K562 (cell line): ENCODE data around the gene CHIC2. TPM values are rescaled to one million over a fixed set of nuclear protein-coding genes. Genes with fewer than 3 reads are reported as not detected.

Experiments used
- ATAC-seq: fragments of 200-7000 bp; cut with Tn5 transposase; 3 replicates; pipeline ENCODE4 v1.9.1; 2020; ENCODE audit warnings: moderate library complexity
- BruUV-seq: library from RNA; stranded (reverse); fragments of 400-500 nt; replicated peaks from 2 replicates; lab custom pipeline; 2021; lab: Mats Ljungman, UMichigan
- CTCF ChIA-PET: fragments of 300-600 bp; formaldehyde crosslinking; extraction: SDS; loops from one replicate; lab custom pipeline; 2021; ENCODE audit warnings: low intra/inter-chr PET ratio; lab: Yijun Ruan, JAX
- POLR2A ChIA-PET: fragments of 300-600, 350-650 bp; sonication (Branson Sonifier 250); formaldehyde crosslinking; extraction: SDS; loops from one replicate; lab custom pipeline; 2021; ENCODE audit warnings: antibody characterized with exemption, inconsistent platforms; lab: Yijun Ruan, JAX
- DNase-seq, 4 experiments: peaks; one replicate each; pipeline versions ENCODE4 v3.0.0 to v3.0.0-alpha.2; 2011 to 2018; ENCODE audit warnings: low spot score in 3 of 4, mixed read lengths in 3 of 4; ENCODE audit errors: extremely low read depth in 1 of 4
- FAIRE-seq: peaks from 2 replicates; lab custom pipeline; 2011; peaks lifted over from hg19 to GRCh38; lab: Jason Lieb, UNC
- H2AFZ ChIP-seq: 2 replicates; pipeline ENCODE4 v1.6.0; 2011; ENCODE audit warnings: low read depth, low read length, control low read depth, inconsistent platforms
- H3K27ac ChIP-seq: fragments of 200-600 bp; 3 replicates; pipeline ENCODE4 v1.8.0; 2011; ENCODE audit warnings: low read depth, mild to moderate bottlenecking, control low read depth, inconsistent platforms, low read length, moderate library complexity, mixed read lengths; ENCODE audit errors: extremely low read depth
- H3K27me3 ChIP-seq, 2 experiments: fragments of 300-600 bp in 1 of 2; 2 replicates in 1 of 2; 3 replicates in 1 of 2; pipeline versions ENCODE4 v1.6.0 to v1.8.0; 2011; ENCODE audit warnings: inconsistent platforms in 2 of 2, low read length in 2 of 2, mild to moderate bottlenecking in 1 of 2, mixed read lengths in 1 of 2, moderate library complexity in 1 of 2; ENCODE audit not compliant: control insufficient read depth in 2 of 2, insufficient read depth in 2 of 2
- H3K36me3 ChIP-seq: fragments of 300-600 bp; 3 replicates; pipeline ENCODE4 v1.8.0; 2011; ENCODE audit warnings: mild to moderate bottlenecking, low read length, inconsistent platforms; ENCODE audit not compliant: control insufficient read depth, insufficient read depth
- H3K4me1 ChIP-seq, 2 experiments: fragments of 200-600 bp in 1 of 2; replicated peaks in 1 of 2; 2 replicates in 1 of 2; 3 replicates in 1 of 2; pipeline versions ENCODE4 v1.5.1 to v1.8.0; 2011; ENCODE audit warnings: inconsistent platforms in 2 of 2, low read length in 2 of 2, mild to moderate bottlenecking in 1 of 2, mixed read lengths in 1 of 2, moderate library complexity in 1 of 2; ENCODE audit not compliant: control insufficient read depth in 2 of 2, insufficient read depth in 2 of 2
- H3K4me2 ChIP-seq: 2 replicates; pipeline ENCODE4 v1.6.1; 2011; ENCODE audit warnings: low read length, control low read depth, inconsistent platforms, mixed read lengths; ENCODE audit not compliant: insufficient read depth
- H3K4me3 ChIP-seq: fragments of 200-600 bp; sonication (generic), shearing (Covaris generic); 2 replicates; pipeline ENCODE4 v1.5.1; 2016; ENCODE audit warnings: control low read depth, inconsistent platforms
- H3K79me2 ChIP-seq: fragments of 200-600 bp; 3 replicates; pipeline ENCODE4 v1.8.0; 2011; ENCODE audit warnings: low read length, inconsistent platforms; ENCODE audit not compliant: control insufficient read depth, insufficient read depth
- H3K9ac ChIP-seq, 2 experiments: 2 replicates each; pipeline versions ENCODE4 v1.6.0 to v1.6.1; 2011; ENCODE audit warnings: low read depth in 2 of 2, low read length in 2 of 2, control low read depth in 1 of 2, inconsistent platforms in 1 of 2, mild to moderate bottlenecking in 1 of 2, mixed read lengths in 1 of 2; ENCODE audit not compliant: insufficient read depth in 1 of 2
- H3K9me1 ChIP-seq: one replicate; pipeline ENCODE4 v1.6.0; 2011; ENCODE audit warnings: inconsistent platforms, mild to moderate bottlenecking, low read length, moderate library complexity; ENCODE audit not compliant: control insufficient read depth, insufficient read depth
- H3K9me3 ChIP-seq: replicated peaks from 2 replicates; pipeline ENCODE4 v1.5.1; 2011; ENCODE audit warnings: low read depth, low read length, inconsistent platforms; ENCODE audit not compliant: control insufficient read depth, insufficient read depth
- H4K20me1 ChIP-seq: replicated peaks from 2 replicates; pipeline ENCODE4 v1.6.1; 2011; ENCODE audit warnings: low read length, inconsistent platforms, mixed read lengths; ENCODE audit not compliant: control insufficient read depth, insufficient read depth
- ARHGAP35 ChIP-seq: fragments of 450-650 bp; IDR thresholded peaks from 2 replicates; pipeline ENCODE4 v1.6.1; 2018; ENCODE audit not compliant: partially characterized antibody
- KDM4B ChIP-seq, 2 experiments: fragments of 450-650 bp in 1 of 2; sonication (generic) in 1 of 2; IDR thresholded peaks; 2 replicates each; pipeline ENCODE4 v1.6.1; 2016 to 2017; ENCODE audit warnings: borderline replicate concordance in 2 of 2, antibody characterized with exemption in 1 of 2, low read depth in 1 of 2, mild to moderate bottlenecking in 1 of 2
- MAZ ChIP-seq, 2 experiments: fragments of 450-650 bp in 1 of 2; sonication (generic) in 1 of 2; formaldehyde crosslinking; IDR thresholded peaks in 1 of 2; conservative IDR thresholded peaks in 1 of 2; 2 replicates each; pipeline versions ENCODE4 v1.4.0 to v1.5.0; 2020; ENCODE audit warnings: mild to moderate bottlenecking in 1 of 2, missing genetic modification reagents in 1 of 2
- PML ChIP-seq: IDR thresholded peaks from 2 replicates; pipeline ENCODE4 v1.6.1; 2012; ENCODE audit warnings: low read length, inconsistent platforms
- PRMT5 ChIP-seq: sonication (generic); formaldehyde crosslinking; IDR thresholded peaks from 2 replicates; pipeline ENCODE4 v1.5.0; 2020; ENCODE audit warnings: missing genetic modification reagents
- SMAD4 ChIP-seq: fragments of 250-450 bp; sonication (Bioruptor Pico); conservative IDR thresholded peaks from 2 replicates; pipeline ENCODE4 v1.8.0; 2021; ENCODE audit warnings: inconsistent platforms, mild to moderate bottlenecking, moderate library complexity
- TEAD4 ChIP-seq, 2 experiments: sonication (generic) in 1 of 2; formaldehyde crosslinking in 1 of 2; IDR thresholded peaks; 2 replicates each; pipeline versions ENCODE4 v1.6.1 to v1.8.0; 2012 to 2022; ENCODE audit warnings: borderline replicate concordance in 1 of 2, inconsistent platforms in 1 of 2, low read length in 1 of 2, mild to moderate bottlenecking in 1 of 2, missing genetic modification reagents in 1 of 2
- THAP7 ChIP-seq: fragments of 250-450 bp; sonication (Bioruptor Pico); IDR thresholded peaks from 2 replicates; pipeline ENCODE4 v1.5.0; 2021
- ZNF696 ChIP-seq: fragments of 250-450 bp; sonication (Bioruptor Pico); conservative IDR thresholded peaks from 2 replicates; pipeline ENCODE4 v1.4.0; 2020; ENCODE audit warnings: mild to moderate bottlenecking, moderate library complexity
- WGBS: fragments of 100-300 bp; shearing (Covaris generic); methylation state at CpG from one replicate; pipeline ENCODE4 v1.1.6; 2016; ENCODE audit warnings: low coverage, mixed read lengths; ENCODE audit not compliant: insufficient coverage; ENCODE audit errors: missing lambda C conversion rate; 5-methylcytosine and 5-hydroxymethylcytosine counted together
- in situ Hi-C: fragments of 300-500 bp; cut with MboI; formaldehyde crosslinking; loops from 4 replicates; pipeline ENCODE4 v1.15.0; 2018; ENCODE audit warnings: inconsistent platforms, mixed read lengths
- intact Hi-C: fragments of 100-400 bp; cut with micrococcal nuclease; formaldehyde crosslinking; loops from 2 replicates; pipeline ENCODE4 v1.14.2; 2022
- polyA plus RNA-seq, 8 experiments: library from polyadenylated mRNA; depleted of rRNA in 4 of 8; stranded (reverse) in 5 of 8; unstranded in 3 of 8; fragments of >200 nt; fragmentation: Nextera tagmentation in 2 of 8; fragmentation: Illumina TruSeq in 1 of 8; extraction: Ambion mirVana in 2 of 8; extraction: Trizol in 1 of 8; gene quantifications; 2 replicates each; pipeline versions ENCODE4 v1.2.1 to v1.2.3, GENCODE V29; 2011 to 2014; ENCODE audit warnings: inconsistent platforms in 1 of 8, missing spikeins in 1 of 8
- total RNA-seq, 7 experiments: library from RNA; depleted of rRNA in 6 of 7; stranded (reverse); fragments of >200 nt in 6 of 7; fragmentation: Illumina TruSeq in 2 of 7; extraction: Trizol in 2 of 7; gene quantifications; 2 replicates each; pipeline versions ENCODE4 v1.2.1 to v1.2.3, GENCODE V29; 2011 to 2021; ENCODE audit warnings: low replicate concordance in 1 of 7
- TF ChIP-seq, protein P1 (sequence below): fragments of 250-450 bp; sonication (Bioruptor Pico); IDR thresholded peaks from 2 replicates; pipeline ENCODE4 v1.5.0; 2020; ENCODE audit warnings: mild to moderate bottlenecking
- TF ChIP-seq, protein P2 (sequence below): fragments of 250-450 bp; sonication (Bioruptor Pico); IDR thresholded peaks from 2 replicates; pipeline ENCODE4 v1.5.0; 2021
- TF ChIP-seq, protein P3 (sequence below): sonication (generic); formaldehyde crosslinking; IDR thresholded peaks from 2 replicates; pipeline ENCODE4 v1.8.0; 2022; ENCODE audit warnings: missing genetic modification reagents, mild to moderate bottlenecking, moderate library complexity, borderline replicate concordance
- TF ChIP-seq, protein P4 (sequence below): sonication (generic); formaldehyde crosslinking; IDR thresholded peaks from 2 replicates; pipeline ENCODE4 v1.8.1; 2023; ENCODE audit warnings: mild to moderate bottlenecking, missing genetic modification reagents
- TF ChIP-seq, protein P5 (sequence below): fragments of 450-650 bp; conservative IDR thresholded peaks from 2 replicates; pipeline ENCODE4 v1.6.1; 2016; ENCODE audit warnings: missing genetic modification characterization, low read depth, mild to moderate bottlenecking, missing compliant biosample characterization, moderate library complexity

The CHIC2 gene
- total and polyA plus RNA-seq, 9 of the 15 experiments (the other 6 are each of a cell fraction or from before 2014, with no cell fraction given), result 0.89 to 25.1 (median 12.1) TPM

DNA sequence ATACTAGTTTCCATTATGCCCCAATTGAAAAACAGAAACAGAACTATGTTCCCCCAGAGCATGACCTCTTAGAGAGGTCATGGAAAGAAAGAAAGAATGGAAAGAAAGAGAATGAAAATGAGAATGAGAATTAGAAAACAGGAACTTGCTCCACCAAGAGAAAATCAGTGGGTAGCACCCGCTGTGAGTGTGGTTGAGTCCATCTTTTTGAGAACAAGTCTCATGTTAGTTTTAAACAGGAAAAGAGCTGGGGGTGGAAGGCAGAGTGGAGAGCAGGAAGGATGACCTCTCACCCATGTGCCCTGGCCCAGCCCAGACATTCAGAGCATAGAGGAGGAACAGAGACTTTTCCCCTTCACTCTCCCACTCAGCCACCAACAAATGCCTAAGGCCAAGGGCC lies 40.5 kb upstream of the CHIC2 start:
- BruUV-seq, result no TSS peak
- intact Hi-C loops (no loop called here), in situ Hi-C loops (no loop called here)
- H3K36me3 ChIP-seq, result no peaks in the 10 kb centered on the region
- CTCF ChIA-PET, result no interaction called here
- DNase-seq, result no peak
- H3K27ac ChIP-seq, result no peak overlapping the region
- POLR2A ChIA-PET, result no interaction called here
- H3K4me2 ChIP-seq, result no peak overlapping the region
- H3K9ac ChIP-seq, result no peak overlapping the region
- 0% methylated on average over 1 of the region's 1 CpG for WGBS
- H3K4me3 ChIP-seq, result no peak overlapping the region
- ATAC-seq, result no peak
- no peaks in the 10 kb centered on the region for H3K9me3 ChIP-seq
- no peaks in the 10 kb centered on the region for H3K79me2 ChIP-seq
- H4K20me1 ChIP-seq, result no peaks in the 10 kb centered on the region; the same call in 1 of the 2 replicates
- H3K9me1 ChIP-seq, result no peaks in the 10 kb centered on the region
- H3K27me3 ChIP-seq, result peaks cover 56 to 71% of the 10 kb centered on the region in 2 experiments
- peaks cover 0 to 16% of the 10 kb centered on the region in 2 experiments; a peak in 2 of 5 replicates for H3K4me1 ChIP-seq
- no peak for FAIRE-seq
- H2AFZ ChIP-seq, result no peak overlapping the region
- TF ChIP-seq, protein P1, sequence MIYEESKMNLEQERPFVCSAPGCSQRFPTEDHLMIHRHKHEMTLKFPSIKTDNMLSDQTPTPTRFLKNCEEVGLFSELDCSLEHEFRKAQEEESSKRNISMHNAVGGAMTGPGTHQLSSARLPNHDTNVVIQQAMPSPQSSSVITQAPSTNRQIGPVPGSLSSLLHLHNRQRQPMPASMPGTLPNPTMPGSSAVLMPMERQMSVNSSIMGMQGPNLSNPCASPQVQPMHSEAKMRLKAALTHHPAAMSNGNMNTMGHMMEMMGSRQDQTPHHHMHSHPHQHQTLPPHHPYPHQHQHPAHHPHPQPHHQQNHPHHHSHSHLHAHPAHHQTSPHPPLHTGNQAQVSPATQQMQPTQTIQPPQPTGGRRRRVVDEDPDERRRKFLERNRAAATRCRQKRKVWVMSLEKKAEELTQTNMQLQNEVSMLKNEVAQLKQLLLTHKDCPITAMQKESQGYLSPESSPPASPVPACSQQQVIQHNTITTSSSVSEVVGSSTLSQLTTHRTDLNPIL, result no peak
- TF ChIP-seq MAZ (CRISPR knock-in tag; conservative IDR thresholded peaks at IDR 0.05 in 1 of 2, IDR thresholded peaks at IDR 0.05 in 1 of 2) (no peak), TEAD4 (IDR thresholded peaks at IDR 0.05; ENCODE audit: low read length) (no peak), TEAD4 (CRISPR knock-in tag; IDR thresholded peaks at IDR 0.05; ENCODE audit: borderline replicate concordance) (no peak), ARHGAP35 (no peak), SMAD4 (CRISPR knock-in tag) (no peak), PRMT5 (no peak), THAP7 (CRISPR knock-in tag) (no peak), ZNF696 (no peak), PML (no peak), KDM4B (IDR thresholded peaks at IDR 0.05; ENCODE audit: borderline replicate concordance in 2 of 2, low read depth in 1 of 2) (no peak)
- TF ChIP-seq, protein P2, sequence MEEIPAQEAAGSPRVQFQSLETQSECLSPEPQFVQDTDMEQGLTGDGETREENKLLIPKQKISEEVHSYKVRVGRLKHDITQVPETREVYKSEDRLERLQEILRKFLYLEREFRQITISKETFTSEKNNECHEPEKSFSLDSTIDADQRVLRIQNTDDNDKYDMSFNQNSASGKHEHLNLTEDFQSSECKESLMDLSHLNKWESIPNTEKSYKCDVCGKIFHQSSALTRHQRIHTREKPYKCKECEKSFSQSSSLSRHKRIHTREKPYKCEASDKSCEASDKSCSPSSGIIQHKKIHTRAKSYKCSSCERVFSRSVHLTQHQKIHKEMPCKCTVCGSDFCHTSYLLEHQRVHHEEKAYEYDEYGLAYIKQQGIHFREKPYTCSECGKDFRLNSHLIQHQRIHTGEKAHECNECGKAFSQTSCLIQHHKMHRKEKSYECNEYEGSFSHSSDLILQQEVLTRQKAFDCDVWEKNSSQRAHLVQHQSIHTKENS (CRISPR knock-in tag), result no peak
- TF ChIP-seq, protein P3, sequence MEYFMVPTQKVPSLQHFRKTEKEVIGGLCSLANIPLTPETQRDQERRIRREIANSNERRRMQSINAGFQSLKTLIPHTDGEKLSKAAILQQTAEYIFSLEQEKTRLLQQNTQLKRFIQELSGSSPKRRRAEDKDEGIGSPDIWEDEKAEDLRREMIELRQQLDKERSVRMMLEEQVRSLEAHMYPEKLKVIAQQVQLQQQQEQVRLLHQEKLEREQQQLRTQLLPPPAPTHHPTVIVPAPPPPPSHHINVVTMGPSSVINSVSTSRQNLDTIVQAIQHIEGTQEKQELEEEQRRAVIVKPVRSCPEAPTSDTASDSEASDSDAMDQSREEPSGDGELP (CRISPR knock-in tag), result no peak
- TF ChIP-seq, protein P4, sequence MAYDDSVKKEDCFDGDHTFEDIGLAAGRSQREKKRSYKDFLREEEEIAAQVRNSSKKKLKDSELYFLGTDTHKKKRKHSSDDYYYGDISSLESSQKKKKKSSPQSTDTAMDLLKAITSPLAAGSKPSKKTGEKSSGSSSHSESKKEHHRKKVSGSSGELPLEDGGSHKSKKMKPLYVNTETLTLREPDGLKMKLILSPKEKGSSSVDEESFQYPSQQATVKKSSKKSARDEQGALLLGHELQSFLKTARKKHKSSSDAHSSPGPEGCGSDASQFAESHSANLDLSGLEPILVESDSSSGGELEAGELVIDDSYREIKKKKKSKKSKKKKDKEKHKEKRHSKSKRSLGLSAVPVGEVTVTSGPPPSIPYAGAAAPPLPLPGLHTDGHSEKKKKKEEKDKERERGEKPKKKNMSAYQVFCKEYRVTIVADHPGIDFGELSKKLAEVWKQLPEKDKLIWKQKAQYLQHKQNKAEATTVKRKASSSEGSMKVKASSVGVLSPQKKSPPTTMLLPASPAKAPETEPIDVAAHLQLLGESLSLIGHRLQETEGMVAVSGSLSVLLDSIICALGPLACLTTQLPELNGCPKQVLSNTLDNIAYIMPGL, result no peak
- TF ChIP-seq, protein P5, sequence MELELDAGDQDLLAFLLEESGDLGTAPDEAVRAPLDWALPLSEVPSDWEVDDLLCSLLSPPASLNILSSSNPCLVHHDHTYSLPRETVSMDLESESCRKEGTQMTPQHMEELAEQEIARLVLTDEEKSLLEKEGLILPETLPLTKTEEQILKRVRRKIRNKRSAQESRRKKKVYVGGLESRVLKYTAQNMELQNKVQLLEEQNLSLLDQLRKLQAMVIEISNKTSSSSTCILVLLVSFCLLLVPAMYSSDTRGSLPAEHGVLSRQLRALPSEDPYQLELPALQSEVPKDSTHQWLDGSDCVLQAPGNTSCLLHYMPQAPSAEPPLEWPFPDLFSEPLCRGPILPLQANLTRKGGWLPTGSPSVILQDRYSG (tag), result no peak
